GM12878 (cell line): Measurements from ENCODE around the gene FKTN. TPM values are rescaled to one million over a fixed set of nuclear protein-coding genes. Genes with fewer than 3 reads are reported as not detected.

Source experiments
- ATAC-seq: fragments of 200-7000 bp; cut with Tn5 transposase; 3 replicates; pipeline ENCODE4 v1.9.1; 2020; ENCODE audit warnings: mild to moderate bottlenecking, moderate library complexity
- BruUV-seq: library from RNA; stranded (reverse); fragments of 400-500 nt; replicated peaks from 2 replicates; lab custom pipeline; 2021; lab: Mats Ljungman, UMichigan
- CTCF ChIA-PET: fragments of 300-600 bp; sonication (Branson Sonifier 250); formaldehyde crosslinking; extraction: SDS; loops from one replicate; lab custom pipeline; 2021; ENCODE audit warnings: inconsistent platforms; lab: Yijun Ruan, JAX
- POLR2A ChIA-PET: fragments of 350-600 bp; formaldehyde crosslinking; extraction: SDS; loops from one replicate; lab custom pipeline; 2021; ENCODE audit warnings: inconsistent platforms; lab: Charles Lee
- RAD21 ChIA-PET: fragments of 300-600 bp; sonication (Branson Sonifier 250); formaldehyde crosslinking; loops from one replicate; lab custom pipeline; 2023; ENCODE audit warnings: antibody characterized with exemption; ENCODE audit not compliant: unreplicated experiment; lab: Charles Lee
- SMC1A ChIA-PET: fragments of 300-600 bp; sonication (Branson Sonifier 250); formaldehyde crosslinking; loops from one replicate; lab custom pipeline; 2023; ENCODE audit not compliant: unreplicated experiment, uncharacterized antibody; lab: Charles Lee
- DNase-seq: peaks from one replicate; pipeline ENCODE4 v3.0.0-alpha.2; 2011; ENCODE audit warnings: low read depth, low spot score
- FAIRE-seq: peaks from 3 replicates; lab custom pipeline; 2011; peaks lifted over from hg19 to GRCh38; lab: Jason Lieb, UNC
- H2AFZ ChIP-seq: 2 replicates; pipeline ENCODE4 v1.6.0; 2011; ENCODE audit warnings: low read depth, low read length, control low read depth; ENCODE audit not compliant: control insufficient read depth
- H3K27ac ChIP-seq: 2 replicates; pipeline ENCODE4 v1.5.1; 2011; ENCODE audit warnings: control low read depth; ENCODE audit not compliant: control insufficient read depth, insufficient read depth
- H3K27me3 ChIP-seq, 2 experiments: replicated peaks in 1 of 2; 2 replicates each; pipeline versions ENCODE4 v1.6.0 to v1.6.1; 2011; ENCODE audit warnings: low read length in 1 of 2; ENCODE audit not compliant: control insufficient read depth in 2 of 2, insufficient read depth in 2 of 2
- H3K36me3 ChIP-seq, 2 experiments: 2 replicates each; pipeline ENCODE4 v1.5.1; 2011; ENCODE audit warnings: low read length in 1 of 2; ENCODE audit not compliant: control insufficient read depth in 2 of 2, insufficient read depth in 2 of 2
- H3K4me1 ChIP-seq: 2 replicates; pipeline ENCODE4 v1.6.1; 2011; ENCODE audit warnings: mild to moderate bottlenecking, low read length, moderate library complexity, mixed read lengths; ENCODE audit not compliant: control insufficient read depth, insufficient read depth
- H3K4me2 ChIP-seq: 2 replicates; pipeline ENCODE4 v1.6.0; 2011; ENCODE audit warnings: control low read depth; ENCODE audit not compliant: control insufficient read depth, insufficient read depth
- H3K4me3 ChIP-seq: fragments of 200-600 bp; sonication (generic); 2 replicates; pipeline ENCODE4 v1.5.1; 2016
- H3K79me2 ChIP-seq: 2 replicates; pipeline ENCODE4 v1.6.0; 2011; ENCODE audit warnings: low read length; ENCODE audit not compliant: control insufficient read depth, insufficient read depth
- H3K9ac ChIP-seq: 2 replicates; pipeline ENCODE4 v1.8.0; 2011; ENCODE audit warnings: low read length, control low read depth, mixed read lengths; ENCODE audit not compliant: control insufficient read depth, insufficient read depth
- H3K9me3 ChIP-seq: replicated peaks from 3 replicates; pipeline ENCODE4 v1.5.1; 2011; ENCODE audit warnings: mild to moderate bottlenecking, low read length; ENCODE audit not compliant: control insufficient read depth, insufficient read depth
- H4K20me1 ChIP-seq: 2 replicates; pipeline ENCODE4 v1.6.0; 2011; ENCODE audit not compliant: control insufficient read depth, insufficient read depth
- ATF7 ChIP-seq: fragments of 450-650 bp; IDR thresholded peaks from 2 replicates; pipeline ENCODE4 v1.6.1; 2016; ENCODE audit warnings: low read depth, mild to moderate bottlenecking
- CREB1 ChIP-seq: IDR thresholded peaks from 2 replicates; pipeline ENCODE4 v1.6.1; 2012; ENCODE audit warnings: low read depth, mild to moderate bottlenecking, inconsistent platforms
- CTCF ChIP-seq, 3 experiments: IDR thresholded peaks in 2 of 3; conservative IDR thresholded peaks in 1 of 3; 2 replicates each; pipeline ENCODE4 v1.5.1; 2011; ENCODE audit warnings: low read depth in 3 of 3, low read length in 3 of 3, mild to moderate bottlenecking in 3 of 3, control low read depth in 2 of 3, moderate library complexity in 2 of 3, inconsistent platforms in 1 of 3, mixed read lengths in 1 of 3; ENCODE audit not compliant: control insufficient read depth in 2 of 3, insufficient read depth in 1 of 3; ENCODE audit errors: extremely low read depth in 1 of 3
- SMARCA5 ChIP-seq: fragments of 450-650 bp; IDR thresholded peaks from 2 replicates; pipeline ENCODE4 v1.6.1; 2017; ENCODE audit warnings: mild to moderate bottlenecking
- ZNF24 ChIP-seq: fragments of 450-650 bp; IDR thresholded peaks from 2 replicates; pipeline ENCODE4 v1.6.1; 2017; ENCODE audit warnings: antibody characterized with exemption, mild to moderate bottlenecking
- ZNF384 ChIP-seq: IDR thresholded peaks from 2 replicates; pipeline ENCODE4 v1.6.1; 2012; ENCODE audit warnings: low read depth, mild to moderate bottlenecking, low read length, improper control_type of control experiment, borderline replicate concordance
- WGBS: methylation state at CpG from one replicate; pipeline ENCODE4 v1.1.6; 2016; ENCODE audit warnings: low lambda C conversion rate; ENCODE audit not compliant: insufficient replicate concordance, insufficient coverage; ENCODE audit errors: missing lambda C conversion rate; 5-methylcytosine and 5-hydroxymethylcytosine counted together
- in situ Hi-C: fragments of 300-500 bp; cut with MboI; formaldehyde crosslinking; loops from 9 replicates; pipeline ENCODE4 v1.14.3; 2018; ENCODE audit warnings: mixed read lengths
- intact Hi-C: fragments of 100-400 bp; cut with micrococcal nuclease; formaldehyde crosslinking; loops from one replicate; pipeline ENCODE4 v1.14.2; 2022; ENCODE audit not compliant: unreplicated experiment
- polyA plus RNA-seq, 11 experiments: library from polyadenylated mRNA; depleted of rRNA in 4 of 11; unstranded in 6 of 11; stranded (reverse) in 5 of 11; fragments of >200 nt; fragmentation: Nextera tagmentation in 4 of 11; fragmentation: Illumina TruSeq in 1 of 11; extraction: Ambion mirVana in 4 of 11; extraction: Trizol in 1 of 11; gene quantifications; 1 replicate in 1 of 11; 2 replicates in 10 of 11; pipeline versions ENCODE4 v1.2.1 to v1.2.3, GENCODE V29; 2011 to 2016; ENCODE audit warnings: inconsistent platforms in 2 of 11, missing spikeins in 2 of 11, low read depth in 1 of 11
- total RNA-seq, 4 experiments: library from RNA; depleted of rRNA in 3 of 4; stranded (reverse); fragments of >200 nt in 3 of 4; fragmentation: Illumina TruSeq in 1 of 4; extraction: Trizol in 1 of 4; gene quantifications; 2 replicates each; pipeline versions ENCODE4 v1.2.1 to v1.2.3, GENCODE V29; 2013 to 2021
- TF ChIP-seq, protein P1 (sequence below): fragments of 450-650 bp; IDR thresholded peaks from 2 replicates; pipeline ENCODE4 v1.6.1; 2017; ENCODE audit warnings: low read depth, mild to moderate bottlenecking, moderate library complexity

Gene FKTN
- total and polyA plus RNA-seq, 10 of the 15 experiments (the other 5 are each of a cell fraction or from before 2014, with no cell fraction given): 3.6 to 15.9 (median 10.6) TPM

- in situ Hi-C loops (no loop called here), intact Hi-C loops (no loop called here)
- ChIA-PET SMC1A (interaction anchor here (1.0 to 1.1 kb wide), 2 partner anchors 9 to 11 kb away, joined by 3 read pairs; no protein-coding TSS in a partner anchor), RAD21 (interaction anchor here (0.8 kb wide), 1 partner anchor 206 kb away, joined by 3 read pairs; no protein-coding TSS in a partner anchor), POLR2A (no interaction called here), CTCF (interaction anchor here (1.4 to 6.4 kb wide), 3 partner anchors 9 to 85 kb away, joined by 3 to 96 read pairs (median 4); no protein-coding TSS in a partner anchor)
- H3K27me3 ChIP-seq: no peaks in the 10 kb centered on the region
- no TSS peak for BruUV-seq
- DNase-seq (no peak), ATAC-seq (no peak), FAIRE-seq (no peak)
- no peaks in the 10 kb centered on the region for H3K4me1 ChIP-seq
- no peak overlapping the region for H3K27ac ChIP-seq
- H3K79me2 ChIP-seq: no peaks in the 10 kb centered on the region
- H3K4me3 ChIP-seq: no peak overlapping the region
- no peaks in the 10 kb centered on the region for H4K20me1 ChIP-seq
- no peak overlapping the region for H3K4me2 ChIP-seq
- no peak overlapping the region for H2AFZ ChIP-seq
- no peak overlapping the region for H3K9ac ChIP-seq
- 0 out of 4 replicates have a peak, but pooled peaks cover 0 to 4% of the 10 kb centered on the region in 2 experiments for H3K36me3 ChIP-seq
- no peak for TF ChIP-seq ATF7
- TF ChIP-seq CTCF (IDR thresholded peaks at IDR 0.05 in 2 of 3, conservative IDR thresholded peaks at IDR 0.05 in 1 of 3; ENCODE audit: control insufficient read depth in 2 of 3, extremely low read depth in 1 of 3, insufficient read depth in 1 of 3, low read depth in 3 of 3, low read length in 3 of 3): no peak
- no peak for TF ChIP-seq SMARCA5
- no peak for TF ChIP-seq ZNF384
- no peak for TF ChIP-seq CREB1
- TF ChIP-seq, protein P1, sequence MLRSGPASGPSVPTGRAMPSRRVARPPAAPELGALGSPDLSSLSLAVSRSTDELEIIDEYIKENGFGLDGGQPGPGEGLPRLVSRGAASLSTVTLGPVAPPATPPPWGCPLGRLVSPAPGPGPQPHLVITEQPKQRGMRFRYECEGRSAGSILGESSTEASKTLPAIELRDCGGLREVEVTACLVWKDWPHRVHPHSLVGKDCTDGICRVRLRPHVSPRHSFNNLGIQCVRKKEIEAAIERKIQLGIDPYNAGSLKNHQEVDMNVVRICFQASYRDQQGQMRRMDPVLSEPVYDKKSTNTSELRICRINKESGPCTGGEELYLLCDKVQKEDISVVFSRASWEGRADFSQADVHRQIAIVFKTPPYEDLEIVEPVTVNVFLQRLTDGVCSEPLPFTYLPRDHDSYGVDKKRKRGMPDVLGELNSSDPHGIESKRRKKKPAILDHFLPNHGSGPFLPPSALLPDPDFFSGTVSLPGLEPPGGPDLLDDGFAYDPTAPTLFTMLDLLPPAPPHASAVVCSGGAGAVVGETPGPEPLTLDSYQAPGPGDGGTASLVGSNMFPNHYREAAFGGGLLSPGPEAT: no peak
- no peak for TF ChIP-seq ZNF24
- 100% methylated on average over 3 of the region's 3 CpGs for WGBS
- H3K9me3 ChIP-seq: no peaks in the 10 kb centered on the region
Observed at GRCh38 chr9:105633411-105633810, 75.5 kb downstream of the FKTN start.
